Spinal cord (tissue), 10 donors: ENCODE results near the gene C20orf144. TPM values are rescaled to one million over a fixed set of nuclear protein-coding genes. Genes with fewer than 3 reads are reported as not detected.

Experiments
- DNase-seq, 6 donors: peaks; one replicate each; pipeline versions ENCODE4 v3.0.0 to v3.0.0-alpha.2; 2013 to 2015; ENCODE audit warnings: low spot score in 6 of 6, low read depth in 4 of 6
- H3K27ac ChIP-seq: one replicate; pipeline ENCODE4 v1.5.1; 2013; ENCODE audit warnings: low read depth, low read length, control low read depth
- H3K27me3 ChIP-seq: one replicate; pipeline ENCODE4 v1.6.1; 2013; ENCODE audit warnings: low read length; ENCODE audit not compliant: control insufficient read depth, insufficient read depth
- H3K36me3 ChIP-seq: one replicate; pipeline ENCODE4 v1.6.1; 2013; ENCODE audit warnings: low read length; ENCODE audit not compliant: control insufficient read depth, insufficient read depth
- H3K4me1 ChIP-seq: one replicate; pipeline ENCODE4 v1.6.1; 2013; ENCODE audit warnings: low read length; ENCODE audit not compliant: control insufficient read depth, insufficient read depth
- H3K4me3 ChIP-seq: one replicate; pipeline ENCODE4 v1.5.1; 2013; ENCODE audit warnings: low read depth, low read length, control low read depth
- H3K9me3 ChIP-seq: one replicate; pipeline ENCODE4 v1.6.1; 2013; ENCODE audit warnings: low read length; ENCODE audit not compliant: control insufficient read depth, insufficient read depth
- WGBS: methylation state at CpG from one replicate; pipeline ENCODE4 v1.1.5; 2013; ENCODE audit warnings: missing lambda C conversion rate; ENCODE audit not compliant: insufficient coverage; 5-methylcytosine and 5-hydroxymethylcytosine counted together
- polyA plus RNA-seq, 2 donors: library from polyadenylated mRNA; unstranded; fragments of 120-200 nt; gene quantifications; one replicate each; pipeline ENCODE4 v1.2.1, GENCODE V29; 2013; ENCODE audit not compliant: insufficient read length in 2 of 2
- total RNA-seq, 2 donors: library from RNA; depleted of rRNA in 1 of 2; stranded (reverse); fragments of 120-200 nt in 1 of 2; fragments of >200 nt in 1 of 2; gene quantifications; one replicate each; pipeline versions ENCODE4 v1.2.3 to v1.2.4, GENCODE V29; 2013 to 2014
- donor health status: healthy.

Gene C20orf144
- total and polyA plus RNA-seq, 4 donors, result 0.33 to 1.1 TPM; not detected in 2

DNA sequence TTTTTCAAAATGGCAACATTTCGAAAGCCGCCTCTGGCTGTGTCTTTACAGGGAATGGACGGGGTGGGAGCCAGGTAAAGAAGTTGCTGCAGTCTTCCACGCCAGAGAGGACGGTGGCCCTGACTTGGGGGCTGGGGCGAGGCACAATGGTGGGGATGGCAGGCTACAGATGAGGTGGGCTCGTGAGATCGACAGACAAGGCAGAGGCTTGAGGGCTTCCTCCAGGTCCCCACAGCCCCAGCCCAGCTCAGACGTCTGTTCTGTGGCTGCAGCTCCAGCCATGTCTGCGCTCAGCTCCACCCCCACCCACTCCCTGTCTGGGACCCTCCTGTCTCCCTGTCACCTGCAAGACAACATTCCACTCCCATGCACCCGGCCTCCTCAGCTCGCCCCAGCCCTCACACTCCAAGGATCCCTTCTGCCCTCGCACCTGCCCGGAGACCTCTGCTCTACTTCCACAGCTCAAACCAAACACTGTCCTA is 7.4 kb upstream of the C20orf144 start:
- Histone ChIP-seq H3K9me3 (no peaks in the 10 kb centered on the region), H3K4me3 (no peak overlapping the region), H3K27me3 (no peaks in the 10 kb centered on the region), H3K27ac (no peak overlapping the region), H3K36me3 (peaks cover 46% of the 10 kb centered on the region), H3K4me1 (peaks cover 7% of the 10 kb centered on the region)
- WGBS, result 81% methylated on average over 14 of the region's 14 CpGs
- no peak for DNase-seq

- DNase-seq, result no peak
- 97% methylated on average over 3 of the region's 4 CpGs for WGBS
- Histone ChIP-seq H3K9me3 (no peaks in the 10 kb centered on the region), H3K27me3 (no peaks in the 10 kb centered on the region), H3K27ac (no peak overlapping the region), H3K4me1 (peaks cover 7% of the 10 kb centered on the region), H3K36me3 (peaks cover 48% of the 10 kb centered on the region), H3K4me3 (no peak overlapping the region)
Observed at GRCh38 chr20:33655164-33655563, 7.0 kb upstream of the C20orf144 start.

- H3K36me3 ChIP-seq, result peaks cover 51% of the 10 kb centered on the region
- H3K4me1 ChIP-seq, result peaks cover 7% of the 10 kb centered on the region
- H3K27me3 ChIP-seq, result no peaks in the 10 kb centered on the region
- DNase-seq, result no peak
- no peaks in the 10 kb centered on the region for H3K9me3 ChIP-seq
- H3K27ac ChIP-seq, result no peak overlapping the region
- no peak overlapping the region for H3K4me3 ChIP-seq
- WGBS, result 91% methylated on average over 10 of the region's 10 CpGs
Observed at GRCh38 chr20:33656010-33656782, 5.9 kb upstream of the C20orf144 start.

GRCh38 chr20:33656783-33657703 is 5.1 kb upstream of the C20orf144 start:
- H3K4me3 ChIP-seq, result no peak overlapping the region
- DNase-seq, result no peak
- H3K27ac ChIP-seq, result no peak overlapping the region
- 95% methylated on average over 17 of the region's 17 CpGs for WGBS
- H3K36me3 ChIP-seq, result peaks cover 51% of the 10 kb centered on the region
- H3K4me1 ChIP-seq, result peaks cover 8% of the 10 kb centered on the region
- no peaks in the 10 kb centered on the region for H3K27me3 ChIP-seq
- H3K9me3 ChIP-seq, result no peaks in the 10 kb centered on the region

GRCh38 chr20:33657704-33658095 is 4.4 kb upstream of the C20orf144 start:
- Histone ChIP-seq H3K4me3 (no peak overlapping the region), H3K36me3 (peaks cover 51% of the 10 kb centered on the region), H3K9me3 (no peaks in the 10 kb centered on the region), H3K27me3 (no peaks in the 10 kb centered on the region), H3K27ac (no peak overlapping the region), H3K4me1 (peaks cover 13% of the 10 kb centered on the region)
- WGBS, result 85% methylated on average over 10 of the region's 12 CpGs
- DNase-seq, result no peak

DNA sequence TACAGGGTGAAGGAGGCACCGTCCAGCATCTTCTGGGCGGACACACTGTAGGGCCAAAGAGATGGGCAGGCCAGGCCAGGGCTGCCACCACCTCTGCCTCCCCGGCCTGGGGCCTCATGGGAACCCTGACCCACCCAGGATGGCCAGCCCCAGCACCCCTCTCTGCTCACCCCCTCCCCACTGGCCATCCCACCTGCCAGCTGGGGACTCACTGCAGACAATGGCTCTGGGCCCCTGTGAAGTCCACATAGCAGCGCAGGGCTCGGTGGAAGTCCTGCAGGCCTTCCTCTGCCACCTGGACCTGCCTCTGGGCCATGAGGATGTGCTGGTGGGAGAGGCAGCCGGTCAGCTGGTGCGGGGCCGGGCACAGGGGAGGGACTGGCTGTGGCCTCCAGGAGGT is 3.6 kb upstream of the C20orf144 start:
- Histone ChIP-seq H3K9me3 (no peaks in the 10 kb centered on the region), H3K4me3 (no peak overlapping the region), H3K27me3 (no peaks in the 10 kb centered on the region), H3K4me1 (peaks cover 15% of the 10 kb centered on the region), H3K27ac (no peak overlapping the region), H3K36me3 (peaks cover 51% of the 10 kb centered on the region)
- no peak for DNase-seq
- 98% methylated on average over 6 of the region's 8 CpGs for WGBS

DNA sequence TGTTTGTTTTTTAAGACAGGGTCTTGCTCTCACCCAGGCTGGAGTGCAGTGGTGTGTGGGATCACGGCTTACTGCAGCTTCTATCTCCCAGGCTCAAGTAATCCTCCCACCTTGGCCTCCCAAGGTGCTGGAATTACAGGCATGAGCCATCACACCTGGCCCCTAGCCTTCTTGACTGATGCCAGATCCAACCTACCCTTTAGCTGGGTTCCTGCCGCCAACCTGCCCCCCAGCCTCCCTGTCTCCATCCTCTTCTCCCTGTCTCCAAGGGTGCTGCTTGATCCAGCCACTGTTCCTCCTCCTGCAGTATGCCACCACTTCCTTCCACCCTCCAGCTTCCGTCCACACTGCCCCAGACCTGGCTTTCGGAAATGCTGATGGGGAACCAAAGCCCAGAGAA is 3.2 kb upstream of the C20orf144 start:
- Histone ChIP-seq H3K36me3 (peaks cover 51% of the 10 kb centered on the region), H3K4me1 (peaks cover 15% of the 10 kb centered on the region), H3K27ac (no peak overlapping the region), H3K9me3 (no peaks in the 10 kb centered on the region), H3K4me3 (no peak overlapping the region), H3K27me3 (no peaks in the 10 kb centered on the region)
- WGBS, result 92% methylated on average over 4 of the region's 4 CpGs
- no peak for DNase-seq

- peaks cover 51% of the 10 kb centered on the region for H3K36me3 ChIP-seq
- no peak for DNase-seq
- no peak overlapping the region for H3K27ac ChIP-seq
- H3K4me3 ChIP-seq, result no peak overlapping the region
- 95% methylated on average over 28 of the region's 32 CpGs for WGBS
- peaks cover 21% of the 10 kb centered on the region for H3K4me1 ChIP-seq
- H3K27me3 ChIP-seq, result no peaks in the 10 kb centered on the region
- no peaks in the 10 kb centered on the region for H3K9me3 ChIP-seq
Observed at GRCh38 chr20:33659341-33660034, 2.6 kb upstream of the C20orf144 start.

DNA sequence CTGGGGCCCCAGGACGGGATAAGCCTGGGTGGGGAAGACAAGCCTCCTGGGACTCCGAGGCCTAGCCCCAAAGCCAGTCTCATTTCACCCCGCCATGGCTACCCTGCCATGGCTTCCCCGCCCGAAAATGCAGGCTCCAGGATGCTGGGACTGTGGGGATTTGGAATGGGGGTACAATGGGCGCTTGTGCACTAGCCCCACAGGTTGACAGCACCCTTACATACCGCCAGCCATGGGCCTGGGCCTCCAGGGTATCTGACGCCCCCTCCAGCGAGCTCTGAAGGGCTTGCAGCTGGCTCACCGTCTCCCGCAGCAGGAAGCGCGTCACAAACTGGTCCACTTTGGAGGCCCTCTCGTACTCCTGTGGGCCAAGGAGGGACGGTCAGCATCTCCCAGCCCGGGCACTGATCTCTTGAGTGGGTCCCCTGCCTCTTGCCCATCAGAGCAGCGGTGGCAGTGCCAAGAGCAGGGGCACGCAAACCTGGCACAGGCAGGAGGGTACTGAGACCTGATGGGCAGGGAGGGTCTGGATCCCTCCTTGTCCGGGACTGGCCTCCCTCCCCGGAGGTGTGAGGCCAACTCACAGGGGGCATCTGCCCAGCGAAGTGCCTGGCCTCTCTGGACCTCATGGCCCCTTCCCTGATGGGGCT is 2.0 kb upstream of the C20orf144 start:
- no peaks in the 10 kb centered on the region for H3K27me3 ChIP-seq
- H3K27ac ChIP-seq, result no peak overlapping the region
- no peak for DNase-seq
- H3K9me3 ChIP-seq, result no peaks in the 10 kb centered on the region
- 95% methylated on average over 20 of the region's 21 CpGs for WGBS
- peaks cover 51% of the 10 kb centered on the region for H3K36me3 ChIP-seq
- H3K4me1 ChIP-seq, result peaks cover 25% of the 10 kb centered on the region
- H3K4me3 ChIP-seq, result no peak overlapping the region
